ENCODE data around the gene KIAA1191.

The KIAA1191 gene

GRCh38 chr5:176406436-176407052 lies 45.0 kb upstream of the KIAA1191 start:
- DNase-seq (ENCODE audit: low read depth): no peak
- TF ChIP-seq CTCF (IDR thresholded peaks at IDR 0.05; ENCODE audit: insufficient read depth, low read depth, low read length, missing control alignments): no peak
- no peak overlapping the region for H3K4me3 ChIP-seq (ENCODE audit: low read length)

GRCh38 chr5:176405656-176406435 lies 44.3 kb upstream of the KIAA1191 start:
- no peak for DNase-seq (ENCODE audit: low read depth)
- H3K4me3 ChIP-seq (ENCODE audit: low read length): no peak overlapping the region
- peak; percentile 11 for TF ChIP-seq CTCF (IDR thresholded peaks at IDR 0.05; ENCODE audit: insufficient read depth, low read depth, low read length, missing control alignments)

GRCh38 chr5:176401281-176402205 lies 40.0 kb upstream of the KIAA1191 start:
- no peak overlapping the region for H3K4me3 ChIP-seq (ENCODE audit: low read length)
- TF ChIP-seq CTCF (IDR thresholded peaks at IDR 0.05; ENCODE audit: insufficient read depth, low read depth, low read length, missing control alignments): no peak
- DNase-seq (ENCODE audit: low read depth): no peak

- no peak for TF ChIP-seq CTCF (IDR thresholded peaks at IDR 0.05; ENCODE audit: insufficient read depth, low read depth, low read length, missing control alignments)
- H3K4me3 ChIP-seq (ENCODE audit: low read length): no peak overlapping the region
- peak; percentile 52 for DNase-seq (ENCODE audit: low read depth)
Measured at GRCh38 chr5:176400382-176401156, 39.0 kb upstream of the KIAA1191 start.

GRCh38 chr5:176397736-176398420 lies 36.3 kb upstream of the KIAA1191 start:
- no peak for TF ChIP-seq CTCF (IDR thresholded peaks at IDR 0.05; ENCODE audit: insufficient read depth, low read depth, low read length, missing control alignments)
- DNase-seq (ENCODE audit: low read depth): no peak
- no peak overlapping the region for H3K4me3 ChIP-seq (ENCODE audit: low read length)

- H3K4me3 ChIP-seq (ENCODE audit: low read length): no peak overlapping the region
- no peak for DNase-seq (ENCODE audit: low read depth)
- no peak for TF ChIP-seq CTCF (IDR thresholded peaks at IDR 0.05; ENCODE audit: insufficient read depth, low read depth, low read length, missing control alignments)
Measured at GRCh38 chr5:176396330-176396729, 34.8 kb upstream of the KIAA1191 start.
